HepG2 (cell line): ENCODE measurements around the gene IFITM10. TPM values are rescaled to one million over a fixed set of nuclear protein-coding genes. Genes with fewer than 3 reads are reported as not detected.

Source experiments
- ATAC-seq: fragments of 200-7000 bp; cut with Tn5 transposase; 3 replicates; pipeline ENCODE4 v1.9.1; 2020; ENCODE audit warnings: mild to moderate bottlenecking, moderate library complexity
- BruUV-seq: library from RNA; stranded (reverse); fragments of 400-500 nt; replicated peaks from 2 replicates; lab custom pipeline; 2021; lab: Mats Ljungman, UMichigan
- CTCF ChIA-PET: fragments of 300-600 bp; formaldehyde crosslinking; extraction: SDS; loops from one replicate; lab custom pipeline; 2021; ENCODE audit warnings: low total read pairs, inconsistent platforms, low intra/inter-chr PET ratio; lab: Yijun Ruan, JAX
- POLR2A ChIA-PET: fragments of 350-600 bp; sonication (Branson Sonifier 250); formaldehyde crosslinking; loops from one replicate; lab custom pipeline; 2020; ENCODE audit warnings: antibody characterized with exemption, inconsistent platforms; lab: Yijun Ruan, JAX
- DNase-seq: peaks from one replicate; pipeline ENCODE4 v3.0.0-alpha.2; 2015; ENCODE audit warnings: low spot score
- FAIRE-seq: peaks from 3 replicates; lab custom pipeline; 2011; peaks lifted over from hg19 to GRCh38; lab: Jason Lieb, UNC
- H2AFZ ChIP-seq: one replicate; pipeline ENCODE4 v1.6.1; 2011; ENCODE audit warnings: low read length, inconsistent platforms
- H3K27ac ChIP-seq: fragments of 300-600 bp; 3 replicates; pipeline ENCODE4 v1.8.0; 2011; ENCODE audit warnings: mixed run types, mild to moderate bottlenecking, mixed read lengths, low read length, inconsistent platforms; ENCODE audit not compliant: insufficient read depth; ENCODE audit errors: extremely low read length
- H3K27me3 ChIP-seq, 2 experiments: fragments of 200-600 bp in 1 of 2; 2 replicates in 1 of 2; 3 replicates in 1 of 2; pipeline versions ENCODE4 v1.6.0 to v1.8.0; 2011; ENCODE audit warnings: low read length in 2 of 2, mild to moderate bottlenecking in 2 of 2, moderate library complexity in 2 of 2, inconsistent platforms in 1 of 2; ENCODE audit not compliant: insufficient read depth in 2 of 2, control insufficient read depth in 1 of 2
- H3K36me3 ChIP-seq, 2 experiments: fragments of 200-600 bp in 1 of 2; replicated peaks in 1 of 2; 2 replicates in 1 of 2; 3 replicates in 1 of 2; pipeline versions ENCODE4 v1.5.1 to v1.8.0; 2011; ENCODE audit warnings: low read length in 2 of 2, inconsistent platforms in 1 of 2; ENCODE audit not compliant: insufficient read depth in 2 of 2, control insufficient read depth in 1 of 2
- H3K4me1 ChIP-seq: 2 replicates; pipeline ENCODE4 v1.5.1; 2012; ENCODE audit warnings: low read length, inconsistent platforms; ENCODE audit not compliant: insufficient read depth
- H3K4me2 ChIP-seq: 2 replicates; pipeline ENCODE4 v1.6.0; 2011; ENCODE audit warnings: low read depth, low read length, inconsistent platforms
- H3K4me3 ChIP-seq, 3 experiments: fragments of 200-600 bp in 1 of 3; sonication (generic), shearing (Covaris generic) in 1 of 3; replicated peaks in 1 of 3; 2 replicates each; pipeline ENCODE4 v1.5.1; 2011 to 2016; ENCODE audit warnings: low read length in 3 of 3, inconsistent platforms in 2 of 3, low read depth in 2 of 3, mild to moderate bottlenecking in 2 of 3, control low read depth in 1 of 3, mixed read lengths in 1 of 3; ENCODE audit not compliant: insufficient read depth in 1 of 3
- H3K79me2 ChIP-seq: one replicate; pipeline ENCODE4 v1.6.1; 2011; ENCODE audit warnings: low read length, inconsistent platforms; ENCODE audit not compliant: insufficient read depth
- H3K9ac ChIP-seq: 2 replicates; pipeline ENCODE4 v1.6.0; 2011; ENCODE audit warnings: mild to moderate bottlenecking, low read depth, low read length, inconsistent platforms; ENCODE audit not compliant: insufficient read depth
- H3K9me3 ChIP-seq: 2 replicates; pipeline ENCODE4 v1.5.1; 2012; ENCODE audit warnings: mild to moderate bottlenecking, low read length
- H4K20me1 ChIP-seq: 2 replicates; pipeline ENCODE4 v1.6.0; 2011; ENCODE audit warnings: inconsistent platforms, mild to moderate bottlenecking, low read length, moderate library complexity; ENCODE audit not compliant: insufficient read depth
- NRL ChIP-seq: sonication (generic); formaldehyde crosslinking; IDR thresholded peaks from 2 replicates; pipeline ENCODE4 v1.5.0; 2020; ENCODE audit warnings: missing genetic modification reagents, mild to moderate bottlenecking, moderate library complexity, borderline replicate concordance
- POLR2A ChIP-seq, 2 experiments: IDR thresholded peaks; 2 replicates each; pipeline ENCODE4 v1.6.1; 2011; ENCODE audit warnings: low read depth in 2 of 2, low read length in 2 of 2, mild to moderate bottlenecking in 1 of 2, moderate library complexity in 1 of 2; ENCODE audit not compliant: insufficient read depth in 1 of 2
- UBTF ChIP-seq: sonication (generic); formaldehyde crosslinking; IDR thresholded peaks from 2 replicates; pipeline ENCODE4 v1.4.0; 2020; ENCODE audit warnings: mild to moderate bottlenecking, missing genetic modification reagents
- ZNF24 ChIP-seq: fragments of 450-650 bp; IDR thresholded peaks from 2 replicates; pipeline ENCODE4 v1.6.1; 2017; ENCODE audit warnings: antibody characterized with exemption, mild to moderate bottlenecking
- ZNF350 ChIP-seq: sonication (generic); formaldehyde crosslinking; IDR thresholded peaks from 2 replicates; pipeline ENCODE4 v1.4.0; 2020; ENCODE audit warnings: mild to moderate bottlenecking, low read depth, missing genetic modification reagents, borderline replicate concordance
- WGBS: methylation state at CpG from one replicate; pipeline ENCODE4 v1.1.6; 2017; ENCODE audit warnings: low lambda C conversion rate; 5-methylcytosine and 5-hydroxymethylcytosine counted together
- in situ Hi-C: cut with HindIII; loops from 2 replicates; pipeline ENCODE4 v1.10.0; 2017; ENCODE audit warnings: low pct_unique_long_range_greater_than_20kb; ENCODE audit not compliant: extremely low pct_ligation_motif_present
- intact Hi-C: fragments of 100-400 bp; cut with micrococcal nuclease; formaldehyde crosslinking; loops from one replicate; pipeline ENCODE4 v1.10.0; 2022; ENCODE audit not compliant: unreplicated experiment
- polyA plus RNA-seq, 8 experiments: library from polyadenylated mRNA; depleted of rRNA in 3 of 8; stranded (reverse) in 7 of 8; unstranded in 1 of 8; fragments of >200 nt; fragmentation: Illumina TruSeq in 4 of 8; extraction: Trizol in 4 of 8; gene quantifications; 2 replicates each; pipeline versions ENCODE4 v1.2.1 to v1.2.3, GENCODE V29; 2011 to 2016; ENCODE audit warnings: low read depth in 4 of 8, missing spikeins in 1 of 8, mixed read lengths in 1 of 8; ENCODE audit not compliant: insufficient read depth in 1 of 8
- total RNA-seq, 5 experiments: library from RNA; depleted of rRNA; stranded (reverse); fragments of >200 nt; fragmentation: Illumina TruSeq; extraction: Trizol; gene quantifications; 2 replicates each; pipeline ENCODE4 v1.2.3, GENCODE V29; 2016; ENCODE audit warnings: low read depth in 1 of 5

Gene IFITM10
- total and polyA plus RNA-seq, 2 of the 13 experiments (the other 11 are each of a cell fraction or from before 2014, with no cell fraction given), result 0.09 to 0.13 TPM

- intact Hi-C loops, result no loop called here
- no peaks in the 10 kb centered on the region for H3K79me2 ChIP-seq
- ChIA-PET POLR2A (interaction anchor here (1.5 to 1.7 kb wide), 3 partner anchors 13 to 97 kb away, joined by 4 to 9 read pairs (median 6); no protein-coding TSS in a partner anchor), CTCF (no interaction called here)
- peaks cover 1% of the 10 kb centered on the region; the same call in 1 of the 2 replicates for H4K20me1 ChIP-seq
- no peak overlapping the region for H3K27ac ChIP-seq
- peaks cover 22% of the 10 kb centered on the region; the same call in 1 of the 2 replicates for H3K4me1 ChIP-seq
- no peak overlapping the region for H3K9ac ChIP-seq
- peak overlapping the region in 1 of 3 experiments; percentile 16; a peak in 1 of 6 replicates for H3K4me3 ChIP-seq
- peak; percentile 25 for ATAC-seq
- FAIRE-seq, result no peak
- no peak for DNase-seq
- no peaks in the 10 kb centered on the region for H3K9me3 ChIP-seq
- H3K27me3 ChIP-seq, result peaks cover 0 to 3% of the 10 kb centered on the region in 2 experiments; a peak in 2 of 5 replicates
- WGBS, result 39% methylated on average over 21 of the region's 25 CpGs
- H3K36me3 ChIP-seq, result peaks cover 4 to 6% of the 10 kb centered on the region in 2 experiments; a peak in 2 of 5 replicates
- no TSS peak for BruUV-seq
- TF ChIP-seq ZNF24, result no peak
- no peak for TF ChIP-seq UBTF (CRISPR knock-in tag)
- TF ChIP-seq POLR2A (IDR thresholded peaks at IDR 0.05; ENCODE audit: insufficient read depth in 1 of 2, low read depth in 2 of 2, low read length in 2 of 2), result 0 out of 4 replicates have a peak, but pooled peaks of 1 of the 2 experiments have one; percentile 11
- no peak for TF ChIP-seq ZNF350 (CRISPR knock-in tag)
- peak; percentile 56; the same call in 1 of the 2 replicates for TF ChIP-seq NRL (CRISPR knock-in tag)
- no peak overlapping the region for H3K4me2 ChIP-seq
- in situ Hi-C loops, result no loop called here
- H2AFZ ChIP-seq, result no peak overlapping the region
These were observed 722 bp downstream of the IFITM10 start for GRCh38 chr11:1749395-1750351.
